GM23338 (cell line): ENCODE results near the gene NDUFA3. TPM values are rescaled to one million over a fixed set of nuclear protein-coding genes. Genes with fewer than 3 reads are reported as not detected.

Source experiments
- ATAC-seq: fragments of 200-7000 bp; cut with Tn5 transposase; 3 replicates; pipeline ENCODE4 v1.9.1; 2020
- DNase-seq: peaks from one replicate; pipeline ENCODE4 v3.0.0-alpha.2; 2015; ENCODE audit warnings: low spot score
- H2AFZ ChIP-seq: fragments of 200-600 bp; sonication (generic); 2 replicates; pipeline ENCODE4 v1.8.0; 2016; ENCODE audit warnings: antibody characterized with exemption, mild to moderate bottlenecking, moderate library complexity
- H3F3A ChIP-seq: fragments of 200-600 bp; sonication (generic); replicated peaks from 2 replicates; pipeline ENCODE4 v1.8.0; 2017; ENCODE audit warnings: antibody characterized with exemption, mixed run types, low read depth
- H3K27ac ChIP-seq: fragments of 200-600 bp; sonication (generic); 2 replicates; pipeline ENCODE4 v1.6.1; 2016; ENCODE audit warnings: low read depth
- H3K27me3 ChIP-seq: fragments of 200-600 bp; sonication (generic); 2 replicates; pipeline ENCODE4 v1.8.0; 2016; ENCODE audit warnings: mild to moderate bottlenecking, mixed run types, moderate library complexity; ENCODE audit not compliant: insufficient read depth
- H3K36me3 ChIP-seq: fragments of 200-600 bp; sonication (generic); 2 replicates; pipeline ENCODE4 v1.8.0; 2016; ENCODE audit warnings: mild to moderate bottlenecking; ENCODE audit not compliant: insufficient read depth
- H3K4me1 ChIP-seq: fragments of 200-600 bp; sonication (generic); 2 replicates; pipeline ENCODE4 v1.8.0; 2016; ENCODE audit warnings: mild to moderate bottlenecking, moderate library complexity; ENCODE audit not compliant: insufficient read depth
- H3K4me2 ChIP-seq: fragments of 200-600 bp; sonication (generic); 2 replicates; pipeline ENCODE4 v1.7.1; 2017; ENCODE audit warnings: mixed run types
- H3K4me3 ChIP-seq: fragments of 200-600 bp; sonication (generic); 2 replicates; pipeline ENCODE4 v1.6.1; 2016; ENCODE audit warnings: mixed run types
- H3K79me2 ChIP-seq: fragments of 200-600 bp; sonication (generic); replicated peaks from 2 replicates; pipeline ENCODE4 v1.8.0; 2017; ENCODE audit warnings: mild to moderate bottlenecking; ENCODE audit not compliant: insufficient read depth
- H3K9me2 ChIP-seq: fragments of 200-600 bp; sonication (generic); 2 replicates; pipeline ENCODE4 v1.8.0; 2017; ENCODE audit not compliant: insufficient read depth
- H4K20me1 ChIP-seq: fragments of 200-600 bp; sonication (generic); replicated peaks from 2 replicates; pipeline ENCODE4 v1.8.0; 2017; ENCODE audit warnings: mild to moderate bottlenecking; ENCODE audit not compliant: insufficient read depth
- H3K27ac Mint-ChIP-seq: 2 replicates; pipeline ENCODE4 v1.8.0; 2020; ENCODE audit warnings: inconsistent platforms, mild to moderate bottlenecking, moderate library complexity, mixed read lengths
- H3K27me3 Mint-ChIP-seq: 3 replicates; pipeline ENCODE4 v1.8.0; 2022; ENCODE audit warnings: low read depth, mild to moderate bottlenecking, moderate library complexity, mixed read lengths, inconsistent platforms; ENCODE audit not compliant: insufficient read depth, poor library complexity
- H3K36me3 Mint-ChIP-seq: 3 replicates; pipeline ENCODE4 v1.8.0; 2021; ENCODE audit warnings: low read depth, mild to moderate bottlenecking, inconsistent platforms, moderate library complexity, mixed read lengths
- H3K4me1 Mint-ChIP-seq: 3 replicates; pipeline ENCODE4 v1.8.0; 2020; ENCODE audit warnings: mild to moderate bottlenecking, inconsistent platforms, mixed read lengths
- H3K4me3 Mint-ChIP-seq: 3 replicates; pipeline ENCODE4 v1.8.0; 2021; ENCODE audit warnings: moderate library complexity, mild to moderate bottlenecking, inconsistent platforms, mixed read lengths
- H3K9me3 Mint-ChIP-seq: 3 replicates; pipeline ENCODE4 v1.8.0; 2020; ENCODE audit warnings: moderate library complexity, mild to moderate bottlenecking, inconsistent platforms, mixed read lengths
- CREB1 ChIP-seq: fragments of 250-450 bp; sonication (Bioruptor Pico); IDR thresholded peaks from 2 replicates; pipeline ENCODE4 v1.5.0; 2020; ENCODE audit warnings: low read depth, mild to moderate bottlenecking, moderate library complexity
- EZH2 ChIP-seq: fragments of 200-600 bp; sonication (generic); IDR thresholded peaks from one replicate; pipeline ENCODE4 v1.8.0; 2017; ENCODE audit warnings: antibody characterized with exemption, mild to moderate bottlenecking, low read depth; ENCODE audit not compliant: unreplicated experiment
- EZH2phosphoT487 ChIP-seq: fragments of 200-600 bp; sonication (generic); IDR thresholded peaks from one replicate; pipeline ENCODE4 v1.8.1; 2018; ENCODE audit warnings: antibody characterized with exemption; ENCODE audit not compliant: unreplicated experiment
- JUNB ChIP-seq: IDR thresholded peaks from one replicate; pipeline ENCODE4 v1.6.1; 2016; ENCODE audit warnings: antibody characterized with exemption; ENCODE audit not compliant: unreplicated experiment
- NANOG ChIP-seq: IDR thresholded peaks from 2 replicates; pipeline ENCODE4 v1.6.1; 2016; ENCODE audit warnings: antibody characterized with exemption, borderline replicate concordance
- POLR2AphosphoS5 ChIP-seq: IDR thresholded peaks from 2 replicates; pipeline ENCODE4 v1.6.1; 2016; ENCODE audit warnings: antibody characterized with exemption, low read depth
- STAT1 ChIP-seq: IDR thresholded peaks from one replicate; pipeline ENCODE4 v1.6.1; 2016; ENCODE audit warnings: antibody characterized with exemption; ENCODE audit not compliant: unreplicated experiment
- ZNF114 ChIP-seq: fragments of 250-450 bp; sonication (Bioruptor Pico); IDR thresholded peaks from 2 replicates; pipeline ENCODE4 v1.5.0; 2020; ENCODE audit warnings: mild to moderate bottlenecking, moderate library complexity
- ZNF331 ChIP-seq: fragments of 250-450 bp; sonication (Bioruptor Pico); IDR thresholded peaks from 2 replicates; pipeline ENCODE4 v1.5.0; 2020; ENCODE audit warnings: low read depth, mild to moderate bottlenecking, moderate library complexity
- polyA plus RNA-seq: library from polyadenylated mRNA; unstranded; fragments of >200 nt; fragmentation: Nextera tagmentation; extraction: Ambion mirVana; gene quantifications from 2 replicates; pipeline ENCODE4 v1.2.1, GENCODE V29; 2016
- total RNA-seq: library from RNA; depleted of rRNA; stranded (reverse); fragments of >200 nt; shearing (Covaris generic); gene quantifications from 2 replicates; pipeline ENCODE4 v1.2.3, GENCODE V29; 2014
- TF ChIP-seq, protein P1 (sequence below): IDR thresholded peaks from one replicate; pipeline ENCODE4 v1.6.1; 2018; ENCODE audit warnings: antibody characterized with exemption; ENCODE audit not compliant: unreplicated experiment
- TF ChIP-seq, protein P2 (sequence below), 2 experiments: fragments of 200-600 bp in 1 of 2; sonication (generic) in 1 of 2; conservative IDR thresholded peaks; 2 replicates each; pipeline versions ENCODE4 v1.5.1 to v1.6.1; 2016 to 2017; ENCODE audit warnings: antibody characterized with exemption in 2 of 2, low read depth in 2 of 2, mild to moderate bottlenecking in 2 of 2, moderate library complexity in 1 of 2
- TF ChIP-seq, protein P3 (sequence below): IDR thresholded peaks from 2 replicates; pipeline ENCODE4 v1.6.1; 2016; ENCODE audit warnings: antibody characterized with exemption
- TF ChIP-seq, protein P4 (sequence below): fragments of 250-450 bp; sonication (Bioruptor Pico); IDR thresholded peaks from 2 replicates; pipeline ENCODE4 v1.5.0; 2020; ENCODE audit warnings: mild to moderate bottlenecking, moderate library complexity

Gene NDUFA3
- total and polyA plus RNA-seq, 2 experiments from 2014 or later = 28.4 to 691 TPM

DNA sequence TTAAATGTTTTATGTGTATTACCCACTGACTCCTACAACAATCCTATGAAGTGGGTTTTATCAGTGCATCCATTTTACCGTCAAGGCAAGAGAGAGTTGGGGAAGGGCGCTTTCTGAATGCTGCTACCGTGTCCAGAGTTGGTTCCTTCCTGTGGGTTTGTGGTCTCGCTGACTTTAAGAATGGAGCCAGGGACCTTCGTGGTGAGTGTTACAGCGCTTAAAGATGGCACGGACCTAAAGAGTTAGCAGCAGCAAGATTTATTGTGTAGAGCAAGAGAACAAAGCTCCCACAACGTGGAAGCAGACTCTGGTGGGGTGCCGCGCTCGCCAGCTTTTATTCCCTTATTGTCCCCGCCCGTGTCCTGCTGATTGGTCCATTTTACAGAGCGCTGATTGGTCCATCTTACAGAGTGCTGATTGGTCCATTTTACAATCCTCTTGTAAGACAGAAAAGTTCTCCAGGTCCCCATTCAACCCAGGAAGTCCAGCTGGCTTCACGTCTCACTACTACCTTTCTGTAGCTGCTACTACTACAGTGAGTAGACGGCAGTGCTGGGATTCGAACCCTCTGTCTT is 8.1 kb upstream of the NDUFA3 start:
- Histone ChIP-seq H3K36me3 (no peaks in the 10 kb centered on the region), H3K4me3 (no peak overlapping the region), H2AFZ (no peak overlapping the region), H3K4me2 (no peak overlapping the region), H3K9me2 (no peaks in the 10 kb centered on the region), H3K4me1 (peaks cover 6% of the 10 kb centered on the region; the same call in 1 of the 2 replicates), H4K20me1 (no peaks in the 10 kb centered on the region), H3F3A (peaks cover 9% of the 10 kb centered on the region; the same call in 1 of the 2 replicates), H3K79me2 (no peaks in the 10 kb centered on the region), H3K27me3 (peaks cover 41% of the 10 kb centered on the region), H3K27ac (no peak overlapping the region)
- DNase-seq (peak; percentile 14), ATAC-seq (no peak)
- Mint-ChIP-seq H3K27ac (no peak overlapping the region), H3K27me3 (peaks cover 38% of the 10 kb centered on the region), H3K9me3 (peaks cover 10% of the 10 kb centered on the region), H3K36me3 (peaks cover 7% of the 10 kb centered on the region; the same call in 1 of the 3 replicates), H3K4me1 (no peaks in the 10 kb centered on the region; the same call in none of the 3 replicates), H3K4me3 (peak overlapping the region; percentile 10; the same call in 1 of the 3 replicates)
- TF ChIP-seq EZH2 (no peak), POLR2AphosphoS5 (no peak), NANOG (no peak), STAT1 (no peak), ZNF114 (no peak), EZH2phosphoT487 (no peak), ZNF331 (CRISPR knock-in tag) (no peak), JUNB (no peak), CREB1 (CRISPR knock-in tag) (no peak)
- TF ChIP-seq, protein P1, sequence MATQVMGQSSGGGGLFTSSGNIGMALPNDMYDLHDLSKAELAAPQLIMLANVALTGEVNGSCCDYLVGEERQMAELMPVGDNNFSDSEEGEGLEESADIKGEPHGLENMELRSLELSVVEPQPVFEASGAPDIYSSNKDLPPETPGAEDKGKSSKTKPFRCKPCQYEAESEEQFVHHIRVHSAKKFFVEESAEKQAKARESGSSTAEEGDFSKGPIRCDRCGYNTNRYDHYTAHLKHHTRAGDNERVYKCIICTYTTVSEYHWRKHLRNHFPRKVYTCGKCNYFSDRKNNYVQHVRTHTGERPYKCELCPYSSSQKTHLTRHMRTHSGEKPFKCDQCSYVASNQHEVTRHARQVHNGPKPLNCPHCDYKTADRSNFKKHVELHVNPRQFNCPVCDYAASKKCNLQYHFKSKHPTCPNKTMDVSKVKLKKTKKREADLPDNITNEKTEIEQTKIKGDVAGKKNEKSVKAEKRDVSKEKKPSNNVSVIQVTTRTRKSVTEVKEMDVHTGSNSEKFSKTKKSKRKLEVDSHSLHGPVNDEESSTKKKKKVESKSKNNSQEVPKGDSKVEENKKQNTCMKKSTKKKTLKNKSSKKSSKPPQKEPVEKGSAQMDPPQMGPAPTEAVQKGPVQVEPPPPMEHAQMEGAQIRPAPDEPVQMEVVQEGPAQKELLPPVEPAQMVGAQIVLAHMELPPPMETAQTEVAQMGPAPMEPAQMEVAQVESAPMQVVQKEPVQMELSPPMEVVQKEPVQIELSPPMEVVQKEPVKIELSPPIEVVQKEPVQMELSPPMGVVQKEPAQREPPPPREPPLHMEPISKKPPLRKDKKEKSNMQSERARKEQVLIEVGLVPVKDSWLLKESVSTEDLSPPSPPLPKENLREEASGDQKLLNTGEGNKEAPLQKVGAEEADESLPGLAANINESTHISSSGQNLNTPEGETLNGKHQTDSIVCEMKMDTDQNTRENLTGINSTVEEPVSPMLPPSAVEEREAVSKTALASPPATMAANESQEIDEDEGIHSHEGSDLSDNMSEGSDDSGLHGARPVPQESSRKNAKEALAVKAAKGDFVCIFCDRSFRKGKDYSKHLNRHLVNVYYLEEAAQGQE = no peak
- TF ChIP-seq, protein P2, sequence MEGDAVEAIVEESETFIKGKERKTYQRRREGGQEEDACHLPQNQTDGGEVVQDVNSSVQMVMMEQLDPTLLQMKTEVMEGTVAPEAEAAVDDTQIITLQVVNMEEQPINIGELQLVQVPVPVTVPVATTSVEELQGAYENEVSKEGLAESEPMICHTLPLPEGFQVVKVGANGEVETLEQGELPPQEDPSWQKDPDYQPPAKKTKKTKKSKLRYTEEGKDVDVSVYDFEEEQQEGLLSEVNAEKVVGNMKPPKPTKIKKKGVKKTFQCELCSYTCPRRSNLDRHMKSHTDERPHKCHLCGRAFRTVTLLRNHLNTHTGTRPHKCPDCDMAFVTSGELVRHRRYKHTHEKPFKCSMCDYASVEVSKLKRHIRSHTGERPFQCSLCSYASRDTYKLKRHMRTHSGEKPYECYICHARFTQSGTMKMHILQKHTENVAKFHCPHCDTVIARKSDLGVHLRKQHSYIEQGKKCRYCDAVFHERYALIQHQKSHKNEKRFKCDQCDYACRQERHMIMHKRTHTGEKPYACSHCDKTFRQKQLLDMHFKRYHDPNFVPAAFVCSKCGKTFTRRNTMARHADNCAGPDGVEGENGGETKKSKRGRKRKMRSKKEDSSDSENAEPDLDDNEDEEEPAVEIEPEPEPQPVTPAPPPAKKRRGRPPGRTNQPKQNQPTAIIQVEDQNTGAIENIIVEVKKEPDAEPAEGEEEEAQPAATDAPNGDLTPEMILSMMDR (conservative IDR thresholded peaks at IDR 0.05; ENCODE audit: low read depth in 2 of 2) = no peak
- TF ChIP-seq, protein P3, sequence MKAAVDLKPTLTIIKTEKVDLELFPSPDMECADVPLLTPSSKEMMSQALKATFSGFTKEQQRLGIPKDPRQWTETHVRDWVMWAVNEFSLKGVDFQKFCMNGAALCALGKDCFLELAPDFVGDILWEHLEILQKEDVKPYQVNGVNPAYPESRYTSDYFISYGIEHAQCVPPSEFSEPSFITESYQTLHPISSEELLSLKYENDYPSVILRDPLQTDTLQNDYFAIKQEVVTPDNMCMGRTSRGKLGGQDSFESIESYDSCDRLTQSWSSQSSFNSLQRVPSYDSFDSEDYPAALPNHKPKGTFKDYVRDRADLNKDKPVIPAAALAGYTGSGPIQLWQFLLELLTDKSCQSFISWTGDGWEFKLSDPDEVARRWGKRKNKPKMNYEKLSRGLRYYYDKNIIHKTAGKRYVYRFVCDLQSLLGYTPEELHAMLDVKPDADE = no peak
- TF ChIP-seq, protein P4, sequence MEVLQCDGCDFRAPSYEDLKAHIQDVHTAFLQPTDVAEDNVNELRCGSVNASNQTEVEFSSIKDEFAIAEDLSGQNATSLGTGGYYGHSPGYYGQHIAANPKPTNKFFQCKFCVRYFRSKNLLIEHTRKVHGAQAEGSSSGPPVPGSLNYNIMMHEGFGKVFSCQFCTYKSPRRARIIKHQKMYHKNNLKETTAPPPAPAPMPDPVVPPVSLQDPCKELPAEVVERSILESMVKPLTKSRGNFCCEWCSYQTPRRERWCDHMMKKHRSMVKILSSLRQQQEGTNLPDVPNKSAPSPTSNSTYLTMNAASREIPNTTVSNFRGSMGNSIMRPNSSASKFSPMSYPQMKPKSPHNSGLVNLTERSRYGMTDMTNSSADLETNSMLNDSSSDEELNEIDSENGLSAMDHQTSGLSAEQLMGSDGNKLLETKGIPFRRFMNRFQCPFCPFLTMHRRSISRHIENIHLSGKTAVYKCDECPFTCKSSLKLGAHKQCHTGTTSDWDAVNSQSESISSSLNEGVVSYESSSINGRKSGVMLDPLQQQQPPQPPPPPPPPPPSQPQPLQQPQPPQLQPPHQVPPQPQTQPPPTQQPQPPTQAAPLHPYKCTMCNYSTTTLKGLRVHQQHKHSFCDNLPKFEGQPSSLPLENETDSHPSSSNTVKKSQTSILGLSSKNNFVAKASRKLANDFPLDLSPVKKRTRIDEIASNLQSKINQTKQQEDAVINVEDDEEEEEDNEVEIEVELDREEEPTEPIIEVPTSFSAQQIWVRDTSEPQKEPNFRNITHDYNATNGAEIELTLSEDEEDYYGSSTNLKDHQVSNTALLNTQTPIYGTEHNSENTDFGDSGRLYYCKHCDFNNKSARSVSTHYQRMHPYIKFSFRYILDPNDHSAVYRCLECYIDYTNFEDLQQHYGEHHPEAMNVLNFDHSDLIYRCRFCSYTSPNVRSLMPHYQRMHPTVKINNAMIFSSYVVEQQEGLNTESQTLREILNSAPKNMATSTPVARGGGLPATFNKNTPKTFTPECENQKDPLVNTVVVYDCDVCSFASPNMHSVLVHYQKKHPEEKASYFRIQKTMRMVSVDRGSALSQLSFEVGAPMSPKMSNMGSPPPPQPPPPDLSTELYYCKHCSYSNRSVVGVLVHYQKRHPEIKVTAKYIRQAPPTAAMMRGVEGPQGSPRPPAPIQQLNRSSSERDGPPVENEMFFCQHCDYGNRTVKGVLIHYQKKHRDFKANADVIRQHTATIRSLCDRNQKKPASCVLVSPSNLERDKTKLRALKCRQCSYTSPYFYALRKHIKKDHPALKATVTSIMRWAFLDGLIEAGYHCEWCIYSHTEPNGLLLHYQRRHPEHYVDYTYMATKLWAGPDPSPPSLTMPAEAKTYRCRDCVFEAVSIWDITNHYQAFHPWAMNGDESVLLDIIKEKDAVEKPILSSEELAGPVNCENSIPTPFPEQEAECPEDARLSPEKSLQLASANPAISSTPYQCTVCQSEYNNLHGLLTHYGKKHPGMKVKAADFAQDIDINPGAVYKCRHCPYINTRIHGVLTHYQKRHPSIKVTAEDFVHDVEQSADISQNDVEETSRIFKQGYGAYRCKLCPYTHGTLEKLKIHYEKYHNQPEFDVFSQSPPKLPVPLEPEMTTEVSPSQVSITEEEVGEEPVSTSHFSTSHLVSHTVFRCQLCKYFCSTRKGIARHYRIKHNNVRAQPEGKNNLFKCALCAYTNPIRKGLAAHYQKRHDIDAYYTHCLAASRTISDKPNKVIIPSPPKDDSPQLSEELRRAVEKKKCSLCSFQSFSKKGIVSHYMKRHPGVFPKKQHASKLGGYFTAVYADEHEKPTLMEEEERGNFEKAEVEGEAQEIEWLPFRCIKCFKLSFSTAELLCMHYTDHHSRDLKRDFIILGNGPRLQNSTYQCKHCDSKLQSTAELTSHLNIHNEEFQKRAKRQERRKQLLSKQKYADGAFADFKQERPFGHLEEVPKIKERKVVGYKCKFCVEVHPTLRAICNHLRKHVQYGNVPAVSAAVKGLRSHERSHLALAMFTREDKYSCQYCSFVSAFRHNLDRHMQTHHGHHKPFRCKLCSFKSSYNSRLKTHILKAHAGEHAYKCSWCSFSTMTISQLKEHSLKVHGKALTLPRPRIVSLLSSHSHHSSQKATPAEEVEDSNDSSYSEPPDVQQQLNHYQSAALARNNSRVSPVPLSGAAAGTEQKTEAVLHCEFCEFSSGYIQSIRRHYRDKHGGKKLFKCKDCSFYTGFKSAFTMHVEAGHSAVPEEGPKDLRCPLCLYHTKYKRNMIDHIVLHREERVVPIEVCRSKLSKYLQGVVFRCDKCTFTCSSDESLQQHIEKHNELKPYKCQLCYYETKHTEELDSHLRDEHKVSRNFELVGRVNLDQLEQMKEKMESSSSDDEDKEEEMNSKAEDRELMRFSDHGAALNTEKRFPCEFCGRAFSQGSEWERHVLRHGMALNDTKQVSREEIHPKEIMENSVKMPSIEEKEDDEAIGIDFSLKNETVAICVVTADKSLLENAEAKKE = no peak
